Left lung (tissue), 10 donors: Measurements from ENCODE around the gene CELF5. TPM values are rescaled to one million over a fixed set of nuclear protein-coding genes. Genes with fewer than 3 reads are reported as not detected.
"Not testable (repeated sequence)": the region's sequence is repeated elsewhere in the genome, so short reads cannot be mapped to it uniquely, and the experiment has no call there.

Source experiments
- ATAC-seq: fragments of 200-7000 bp; cut with Tn5 transposase; one replicate; pipeline ENCODE4 v1.9.1; 2020; ENCODE audit warnings: moderate library complexity
- DNase-seq, 4 donors: peaks; one replicate each; pipeline ENCODE4 v3.0.0-alpha.2; 2013 to 2020
- H3K27ac ChIP-seq, 2 donors: fragments of 200-600 bp; sonication (generic) in 1 of 2; one replicate each; pipeline versions ENCODE4 v1.5.0 to v1.8.0; 2020 to 2021
- H3K27me3 ChIP-seq, 2 donors: fragments of 200-600 bp; sonication (generic) in 1 of 2; one replicate each; pipeline versions ENCODE4 v1.5.0 to v1.8.0; 2020 to 2021
- H3K36me3 ChIP-seq, 2 donors: fragments of 200-600 bp; sonication (generic) in 1 of 2; one replicate each; pipeline versions ENCODE4 v1.5.0 to v1.8.0; 2020 to 2021
- H3K4me1 ChIP-seq, 2 donors: fragments of 200-600 bp; one replicate each; pipeline ENCODE4 v1.8.0; 2021
- H3K4me3 ChIP-seq, 2 donors: fragments of 200-600 bp; sonication (generic) in 1 of 2; one replicate each; pipeline versions ENCODE4 v1.5.0 to v1.8.0; 2020 to 2021; ENCODE audit warnings: mild to moderate bottlenecking in 1 of 2
- H3K9me3 ChIP-seq, 2 donors: fragments of 200-600 bp; sonication (generic) in 1 of 2; one replicate each; pipeline versions ENCODE4 v1.5.0 to v1.8.0; 2020 to 2021
- CTCF ChIP-seq, 2 donors: fragments of 200-600 bp; sonication (generic) in 1 of 2; IDR thresholded peaks; one replicate each; pipeline versions ENCODE4 v1.5.0 to v1.8.0; 2021; ENCODE audit warnings: antibody characterized with exemption in 2 of 2
- intact Hi-C, 2 donors: fragments of 100-400 bp; cut with DNase I; formaldehyde crosslinking; loops; one replicate each; pipeline versions ENCODE4 v1.11.2 to v1.14.2; 2022
- polyA plus RNA-seq, 6 donors: library from polyadenylated mRNA; unstranded; fragments of 120-200 nt; gene quantifications; one replicate each; pipeline ENCODE4 v1.2.1, GENCODE V29; 2013; ENCODE audit not compliant: insufficient read length in 6 of 6
- total RNA-seq, 2 donors: library from RNA; stranded (reverse); fragmentation: NEBNext Ultra II Directional; extraction: Animal tissue kit (Norgen Biotek cat#: 25700); gene quantifications; one replicate each; pipeline ENCODE4 v1.2.1, GENCODE V29; 2021
- donor health status: DM: no; HTN: yes; CAD: no.
- donor health status: DM: no; HTN: no; CAD: no.

The CELF5 gene
- total and polyA plus RNA-seq, 8 donors: 0.38 to 3.9 (median 2.2) TPM; not detected in 1

- Histone ChIP-seq H3K27me3 (peaks cover 0 to 80% of the 10 kb centered on the region in 2 donors), H3K9me3 (peaks cover 0 to 2% of the 10 kb centered on the region in 2 donors), H3K4me1 (no peaks in the 10 kb centered on the region), H3K4me3 (no peak overlapping the region), H3K27ac (no peak overlapping the region), H3K36me3 (no peaks in the 10 kb centered on the region)
- ATAC-seq (no peak), DNase-seq (no peak)
- TF ChIP-seq CTCF (IDR thresholded peaks at IDR 0.05): no peak
- intact Hi-C loops: no loop called here
Observed at GRCh38 chr19:3294080-3294850, 69.8 kb downstream of the CELF5 start.

GRCh38 chr19:3295581-3295980, 71.1 kb downstream of the CELF5 start:
- no peaks in the 10 kb centered on the region for H3K36me3 ChIP-seq
- no peaks in the 10 kb centered on the region for H3K4me1 ChIP-seq
- H3K4me3 ChIP-seq: no peak overlapping the region
- H3K27ac ChIP-seq: no peak overlapping the region
- peaks cover 0 to 75% of the 10 kb centered on the region in 2 donors for H3K27me3 ChIP-seq
- ATAC-seq (no peak), DNase-seq (no peak)
- intact Hi-C loops: no loop called here
- no peak for TF ChIP-seq CTCF (IDR thresholded peaks at IDR 0.05)
- H3K9me3 ChIP-seq: peaks cover 0 to 2% of the 10 kb centered on the region in 2 donors

GRCh38 chr19:3296034-3296433, 71.6 kb downstream of the CELF5 start:
- Histone ChIP-seq H3K9me3 (peaks cover 0 to 2% of the 10 kb centered on the region in 2 donors), H3K4me1 (no peaks in the 10 kb centered on the region), H3K27ac (no peak overlapping the region), H3K4me3 (no peak overlapping the region), H3K27me3 (peaks cover 0 to 73% of the 10 kb centered on the region in 2 donors), H3K36me3 (no peaks in the 10 kb centered on the region)
- DNase-seq (no peak), ATAC-seq (no peak)
- intact Hi-C loops: no loop called here
- no peak for TF ChIP-seq CTCF (IDR thresholded peaks at IDR 0.05)

- intact Hi-C loops: no loop called here
- H3K4me1 ChIP-seq: no peaks in the 10 kb centered on the region
- H3K27me3 ChIP-seq: peaks cover 0 to 73% of the 10 kb centered on the region in 2 donors
- no peak overlapping the region for H3K27ac ChIP-seq
- no peaks in the 10 kb centered on the region for H3K36me3 ChIP-seq
- no peak overlapping the region for H3K4me3 ChIP-seq
- peaks cover 0 to 2% of the 10 kb centered on the region in 2 donors for H3K9me3 ChIP-seq
- ATAC-seq (no peak), DNase-seq (no peak)
- TF ChIP-seq CTCF (IDR thresholded peaks at IDR 0.05): no peak
Observed at GRCh38 chr19:3296446-3296845, 72.0 kb downstream of the CELF5 start.

GRCh38 chr19:3298853-3299449, 74.5 kb downstream of the CELF5 start:
- Histone ChIP-seq H3K4me1 (no peaks in the 10 kb centered on the region), H3K4me3 (no peak overlapping the region), H3K9me3 (peaks cover 0 to 8% of the 10 kb centered on the region in 2 donors), H3K27ac (no peak overlapping the region), H3K27me3 (peaks cover 0 to 65% of the 10 kb centered on the region in 2 donors), H3K36me3 (no peaks in the 10 kb centered on the region)
- intact Hi-C loops: no loop called here
- ATAC-seq (no peak), DNase-seq (no peak)
- no peak for TF ChIP-seq CTCF (IDR thresholded peaks at IDR 0.05)

DNA sequence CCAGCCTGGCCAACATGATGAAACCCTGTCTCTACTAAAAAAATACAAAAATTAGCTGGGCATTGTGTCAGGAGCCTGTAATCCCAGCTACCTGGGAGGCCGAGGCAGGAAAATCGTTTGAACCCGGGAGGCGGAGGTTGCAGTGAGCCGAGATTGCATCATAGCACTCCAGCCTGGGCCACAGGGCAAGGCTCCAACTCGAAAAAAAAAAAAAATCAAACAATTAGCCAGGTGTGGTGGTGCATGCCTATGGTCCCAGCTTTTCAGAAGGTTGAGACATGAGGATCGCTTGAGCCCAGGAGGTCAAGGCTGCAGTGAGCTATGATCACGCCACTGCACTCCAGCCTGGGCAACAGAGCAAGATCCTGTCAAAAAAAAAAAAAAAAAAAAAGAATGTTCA, 76.1 kb downstream of the CELF5 start:
- intact Hi-C loops, H3K4me1 ChIP-seq, H3K27ac ChIP-seq, H3K9me3 ChIP-seq, DNase-seq, H3K4me3 ChIP-seq, H3K36me3 ChIP-seq: not testable (repeated sequence)
- peak; percentile 68 for ATAC-seq
- H3K27me3 ChIP-seq: peaks cover 0 to 57% of the 10 kb centered on the region in 2 donors
